ENCODE results near the gene SSC5D. TPM values are rescaled to one million over a fixed set of nuclear protein-coding genes. Genes with fewer than 3 reads are reported as not detected.

SSC5D gene
- total and polyA plus RNA-seq, 10 of the 15 experiments (the other 5 are each of a cell fraction or from before 2014, with no cell fraction given) = 0.03 to 0.13 (median 0.05) TPM; not detected in 4

GRCh38 chr19:55563261-55563690 is 75.0 kb downstream of the SSC5D start (continued):
- TF ChIP-seq E2F8 (IDR thresholded peaks at IDR 0.05; ENCODE audit: low read depth, partially characterized antibody) = no peak

GRCh38 chr19:55566823-55567222 is 78.6 kb downstream of the SSC5D start:
- Histone ChIP-seq H3K79me2 (ENCODE audit: control insufficient read depth, insufficient read depth, low read length) (no peaks in the 10 kb centered on the region), H4K20me1 (ENCODE audit: control insufficient read depth, insufficient read depth) (no peaks in the 10 kb centered on the region), H3K4me2 (ENCODE audit: control insufficient read depth, insufficient read depth) (no peak overlapping the region), H3K27ac (ENCODE audit: control insufficient read depth, insufficient read depth) (no peak overlapping the region), H3K4me1 (ENCODE audit: control insufficient read depth, insufficient read depth, low read length) (no peaks in the 10 kb centered on the region), H2AFZ (ENCODE audit: control insufficient read depth, low read depth, low read length) (no peak overlapping the region), H3K9me3 (replicated peaks; ENCODE audit: control insufficient read depth, insufficient read depth, low read length) (no peaks in the 10 kb centered on the region), H3K36me3 (ENCODE audit: control insufficient read depth in 2 of 2, insufficient read depth in 2 of 2, low read length in 1 of 2) (no peaks in the 10 kb centered on the region), H3K4me3 (no peak overlapping the region), H3K9ac (ENCODE audit: control insufficient read depth, insufficient read depth, low read length) (no peak overlapping the region), H3K27me3 (replicated peaks in 1 of 2; ENCODE audit: control insufficient read depth in 2 of 2, insufficient read depth in 2 of 2, low read length in 1 of 2) (no peaks in the 10 kb centered on the region)
- POLR2A ChIA-PET = no interaction called here
- in situ Hi-C loops (cut with MboI) (no loop called here), intact Hi-C loops (cut with micrococcal nuclease; ENCODE audit: unreplicated experiment) (no loop called here)
- DNase-seq (ENCODE audit: low read depth, low spot score) (no peak), ATAC-seq (no peak), FAIRE-seq (no peak)
- BruUV-seq (replicated peaks) = no TSS peak
- RAD21 ChIA-PET (ENCODE audit: unreplicated experiment) = no interaction called here
- SMC1A ChIA-PET (ENCODE audit: uncharacterized antibody, unreplicated experiment) = no interaction called here
- CTCF ChIA-PET = interaction anchor here (0.6 kb wide), 1 partner anchor 421 kb away, joined by 3 read pairs; no protein-coding TSS in a partner anchor
- TF ChIP-seq SUPT20H (IDR thresholded peaks at IDR 0.05; ENCODE audit: borderline replicate concordance, control insufficient read depth, low read depth, low read length) (no peak), PAX5 (IDR thresholded peaks at IDR 0.05; ENCODE audit: borderline replicate concordance, low read depth, low read length) (no peak), MTA2 (IDR thresholded peaks at IDR 0.05; ENCODE audit: low read depth) (no peak), MEF2B (IDR thresholded peaks at IDR 0.05; ENCODE audit: partially characterized antibody, poor library complexity, severe bottlenecking) (no peak), SIN3A (IDR thresholded peaks at IDR 0.05; ENCODE audit: low read depth, low read length) (no peak), BACH1 (IDR thresholded peaks at IDR 0.05; ENCODE audit: borderline replicate concordance) (no peak), E2F4 (IDR thresholded peaks at IDR 0.05; ENCODE audit: low read depth, low read length) (no peak), IRF4 (IDR thresholded peaks at IDR 0.05; ENCODE audit: low read depth, low read length) (no peak), NFYB (IDR thresholded peaks at IDR 0.05; ENCODE audit: insufficient read depth, low read depth, low read length) (no peak), HDAC6 (IDR thresholded peaks at IDR 0.05; ENCODE audit: unreplicated experiment) (no peak), CHD1 (IDR thresholded peaks at IDR 0.05; ENCODE audit: low read depth, low read length) (no peak), USF1 (IDR thresholded peaks at IDR 0.05; ENCODE audit: borderline replicate concordance, extremely low read length, insufficient read depth, low read depth, low read length) (no peak), GATAD2B (conservative IDR thresholded peaks at IDR 0.05; ENCODE audit: low read depth) (no peak), EGR1 (IDR thresholded peaks at IDR 0.05; ENCODE audit: borderline replicate concordance in 1 of 2, low read depth in 2 of 2, low read length in 2 of 2) (no peak)
- WGBS (ENCODE audit: insufficient coverage, insufficient replicate concordance, low lambda C conversion rate, missing lambda C conversion rate) = 27% methylated on average over 9 of the region's 9 CpGs

All from GM12878 (cell line).